Measurements from ENCODE around the gene MARCHF10.

MARCHF10 gene

DNA sequence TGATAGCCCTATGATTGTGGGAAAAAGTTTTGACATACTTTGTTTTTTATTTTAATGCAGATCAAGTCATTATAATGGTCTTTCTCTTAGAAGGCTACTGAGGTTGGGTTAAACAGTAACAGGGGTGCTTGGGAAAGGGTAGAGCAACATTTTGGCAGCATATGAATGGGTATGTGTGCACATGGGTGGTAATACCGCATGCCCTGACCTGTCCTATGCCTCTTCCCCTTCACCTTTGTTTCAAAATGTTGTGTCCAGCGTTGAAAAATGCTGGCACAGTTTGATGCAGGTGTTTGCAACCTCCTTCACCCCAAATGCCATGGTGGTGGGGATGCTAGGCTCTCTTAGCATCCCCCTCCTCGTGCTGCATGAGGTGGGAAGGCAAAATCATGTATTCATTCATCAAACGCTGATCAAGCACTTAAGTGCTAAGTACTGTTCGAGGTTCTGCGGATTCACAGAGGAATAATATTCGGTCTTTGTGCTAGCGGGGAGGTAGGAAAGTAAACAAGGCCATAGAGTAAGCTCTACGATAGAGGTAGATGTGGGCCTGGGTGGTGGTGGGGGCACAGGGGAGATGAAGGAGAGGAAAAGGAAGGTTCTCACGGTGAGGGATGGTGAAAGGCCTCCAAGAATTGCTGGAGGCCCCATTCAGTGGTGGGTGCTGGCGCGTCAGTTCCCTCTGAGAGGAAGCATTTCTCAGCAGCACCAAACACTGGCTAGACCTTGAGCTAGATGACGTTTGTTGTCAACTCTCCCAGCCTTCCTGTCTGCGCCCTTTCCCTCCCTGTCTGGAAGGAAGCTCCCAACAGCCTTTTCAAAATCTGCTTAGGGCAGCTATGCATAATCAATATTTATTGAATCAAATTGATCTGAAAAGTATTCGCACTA, 13.3 kb upstream of the MARCHF10 start:
- DNase-seq, result no peak

DNA sequence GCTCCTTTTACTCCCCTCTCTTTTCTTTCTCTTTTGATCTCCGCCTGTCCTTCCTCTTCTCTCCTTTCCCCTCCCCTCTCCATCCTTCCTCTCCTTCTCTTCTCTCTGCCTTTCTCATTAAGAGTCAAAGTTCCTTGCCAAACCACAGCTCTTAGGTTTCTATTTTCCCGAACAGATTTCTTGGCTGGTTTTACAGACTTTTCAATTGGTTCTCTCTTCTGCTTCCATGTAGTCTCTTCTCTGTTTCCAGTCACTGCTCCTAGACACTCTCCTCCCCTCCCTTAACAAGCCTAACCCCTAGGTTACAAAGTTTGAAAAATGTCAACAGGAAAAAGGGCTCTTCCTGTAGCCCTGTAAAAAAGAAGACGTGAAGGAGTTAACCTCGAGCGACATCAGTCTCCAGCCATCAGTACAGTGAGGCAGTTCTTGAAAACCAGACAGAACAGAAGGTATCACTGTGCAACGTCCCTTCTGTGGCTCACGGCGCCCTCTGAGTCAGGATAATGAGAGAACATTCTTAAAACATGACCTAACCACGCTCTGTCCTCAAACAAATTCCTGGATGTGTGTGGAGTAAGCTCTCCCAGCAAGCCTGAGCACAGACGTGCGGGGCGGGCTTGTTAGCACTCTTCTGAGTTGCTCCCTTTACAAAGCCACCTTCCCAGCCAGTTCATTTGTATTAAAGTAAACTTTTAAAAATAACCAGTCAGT, 11.6 kb upstream of the MARCHF10 start:
- no peak for DNase-seq

DNA sequence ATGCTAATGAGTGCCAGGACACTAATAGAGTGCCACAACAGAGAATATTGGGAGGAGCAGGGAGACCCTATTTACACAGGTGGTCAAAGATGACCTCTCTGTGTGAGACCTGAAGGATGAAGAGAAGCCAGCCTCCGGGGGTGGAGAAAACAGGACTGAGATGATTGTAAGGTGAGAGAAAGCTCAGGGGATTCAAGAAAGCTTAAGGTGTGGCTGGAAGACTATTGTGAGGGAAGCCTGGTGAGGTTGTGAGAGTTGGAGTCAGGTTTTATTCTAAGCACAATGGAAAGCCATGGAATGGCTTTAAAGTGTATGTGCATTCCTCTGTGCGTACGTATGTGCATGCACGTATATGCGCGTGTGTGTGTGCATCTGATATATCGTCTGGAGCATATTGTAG, 10.4 kb upstream of the MARCHF10 start:
- no peak for DNase-seq

DNA sequence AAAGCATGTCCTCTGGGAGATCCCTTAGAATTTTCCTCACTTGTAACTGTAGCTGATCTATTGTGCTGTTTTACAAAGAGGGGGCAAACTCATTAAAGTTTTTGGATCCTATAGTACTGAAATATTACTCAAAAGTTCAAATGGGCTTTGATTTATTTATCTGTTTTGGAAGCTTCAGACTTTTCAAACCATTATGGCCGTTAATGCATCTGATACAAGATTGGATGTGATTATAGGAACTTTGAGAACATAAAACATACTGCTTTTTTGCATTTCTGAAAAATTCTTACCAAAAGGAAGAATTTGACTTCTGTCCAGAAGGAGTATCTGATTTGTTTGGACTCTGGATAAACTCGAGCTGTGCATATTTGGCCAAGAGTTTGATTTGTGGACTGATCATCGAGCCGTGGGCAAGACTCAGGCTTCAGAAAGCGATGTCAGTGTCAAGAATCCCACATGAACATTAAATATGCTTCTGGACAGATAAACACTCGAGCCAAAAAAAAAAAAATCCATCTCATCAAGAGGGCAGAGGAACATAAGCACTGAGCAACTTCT, 8.2 kb upstream of the MARCHF10 start:
- no peak for DNase-seq

DNA sequence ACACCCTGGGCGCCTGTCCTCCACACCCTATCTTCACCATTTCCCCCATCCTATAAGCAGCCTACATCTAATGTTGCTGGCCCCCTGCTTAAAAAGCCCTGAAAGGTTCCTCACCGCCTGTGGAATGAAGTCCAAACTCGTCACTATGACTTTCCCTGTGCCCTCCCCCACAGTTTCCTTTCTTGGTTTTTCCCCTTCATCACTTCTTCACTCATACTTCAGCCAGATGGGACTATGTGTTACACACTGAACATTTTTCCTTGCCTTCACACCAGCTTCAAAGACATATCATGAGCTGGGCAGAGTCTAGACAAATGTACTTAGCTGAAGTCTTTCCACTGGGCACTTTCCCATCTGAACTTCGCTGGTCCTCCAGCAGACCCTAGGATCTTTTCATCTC, 1.5 kb upstream of the MARCHF10 start:
- no peak for DNase-seq

DNA sequence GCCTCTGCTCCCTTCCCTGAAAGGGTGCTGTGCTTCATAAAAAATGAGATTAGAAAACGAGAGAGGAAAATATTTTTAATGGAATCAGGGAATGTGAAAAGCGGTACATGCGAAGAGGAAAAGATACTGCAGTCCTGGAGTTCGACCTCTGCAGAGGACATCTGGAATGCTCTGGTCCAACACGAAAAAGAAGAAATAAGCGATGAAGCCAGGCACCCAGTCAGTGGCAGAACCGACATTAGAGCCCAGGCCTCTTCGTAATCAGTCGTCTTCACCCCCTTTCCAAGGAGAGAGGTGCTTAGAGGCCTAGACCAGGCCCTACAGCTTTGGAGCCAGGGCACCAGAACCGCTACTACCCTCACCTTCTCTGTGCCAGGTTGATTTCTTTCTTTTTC, 459 bp upstream of the MARCHF10 start:
- DNase-seq, result no peak

DNA sequence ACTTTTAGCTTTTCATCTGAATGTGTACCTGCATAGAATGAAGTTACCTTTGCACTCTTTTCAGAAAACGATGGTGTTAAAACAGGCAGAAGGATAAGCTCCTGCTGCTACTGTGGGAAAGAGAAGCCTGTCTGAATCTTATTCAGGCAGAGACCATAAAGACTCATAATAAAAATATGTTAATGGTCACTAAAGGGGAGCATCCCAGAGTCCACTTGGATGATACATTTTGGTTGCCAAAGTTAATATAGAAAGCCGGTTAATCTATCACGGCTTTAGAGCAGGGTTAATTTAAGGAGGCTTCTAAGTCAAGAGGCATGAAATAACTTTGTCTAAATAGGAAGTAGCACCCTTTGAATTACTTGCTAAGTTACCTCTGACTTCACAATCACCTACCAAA, 2.9 kb downstream of the MARCHF10 start:
- DNase-seq, result no peak

DNA sequence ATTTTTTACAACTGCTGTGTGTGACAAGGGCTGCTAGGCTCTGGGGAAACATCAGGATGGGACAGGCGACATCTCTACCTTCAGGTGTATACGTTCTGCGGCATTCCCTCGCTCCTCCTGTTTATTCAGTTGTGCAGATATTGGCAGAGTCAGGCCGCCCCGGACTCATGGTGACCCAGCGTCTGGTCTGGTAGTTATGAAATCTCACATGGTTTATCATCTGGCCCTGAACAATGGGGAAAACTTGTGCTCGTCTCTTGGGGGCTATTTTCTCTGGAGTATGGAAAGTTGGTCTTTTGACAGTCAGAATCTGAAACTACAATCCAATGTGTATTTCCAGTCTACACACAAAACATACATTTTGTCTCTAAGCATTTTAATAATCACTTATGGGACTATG, 3.3 kb downstream of the MARCHF10 start:
- DNase-seq, result no peak

DNA sequence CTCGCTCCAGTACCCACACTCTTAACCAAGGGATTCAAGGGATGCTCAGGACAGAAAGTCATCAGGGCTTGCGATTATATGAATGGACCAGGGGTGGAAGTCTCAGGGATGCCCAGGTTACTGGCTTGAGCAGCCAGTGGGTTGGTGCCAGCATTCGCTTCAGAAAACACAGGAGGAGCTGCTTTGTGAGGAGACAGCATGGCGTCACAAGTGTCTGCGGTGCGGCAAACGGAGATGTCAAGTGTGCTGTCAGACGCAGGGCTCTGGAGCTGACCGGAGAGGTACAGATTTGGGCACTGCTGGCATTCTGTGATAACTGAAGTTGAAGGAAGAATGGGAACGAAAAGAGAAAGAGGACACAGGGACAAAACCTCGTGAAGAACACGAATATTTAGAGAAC, 4.1 kb downstream of the MARCHF10 start:
- DNase-seq, result no peak

DNA sequence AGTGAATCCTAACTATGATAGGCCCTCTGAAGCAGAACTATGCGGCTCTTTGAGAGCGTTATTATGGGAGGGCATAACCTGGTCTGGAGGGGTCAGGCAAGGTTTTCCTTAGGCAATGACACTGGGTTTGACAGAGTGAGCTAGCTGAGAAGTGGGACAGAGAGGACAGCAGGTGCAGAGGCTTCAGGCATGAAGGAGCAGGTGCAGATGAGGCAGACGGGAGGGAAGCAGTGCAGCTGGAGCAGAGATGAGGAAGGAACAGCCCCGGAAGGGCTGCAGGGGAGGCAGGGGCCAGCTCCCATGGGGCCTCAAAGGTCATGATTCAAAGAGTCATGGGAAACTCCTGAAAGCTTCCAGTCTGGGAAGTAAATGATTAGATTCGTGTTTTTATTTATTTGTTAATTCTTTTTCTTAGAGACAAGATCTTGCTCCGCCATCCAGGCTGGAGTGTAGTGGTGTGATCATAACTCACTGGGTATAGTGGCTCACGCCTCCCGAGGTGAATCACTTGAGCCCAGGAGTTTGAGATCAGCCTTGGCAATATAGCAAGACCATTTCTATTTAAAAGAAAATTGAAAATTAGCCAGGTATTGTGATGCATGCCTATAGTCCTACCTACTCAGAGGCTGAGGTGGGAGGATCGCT, 5.4 kb downstream of the MARCHF10 start:
- peak; percentile 29 for DNase-seq

DNA sequence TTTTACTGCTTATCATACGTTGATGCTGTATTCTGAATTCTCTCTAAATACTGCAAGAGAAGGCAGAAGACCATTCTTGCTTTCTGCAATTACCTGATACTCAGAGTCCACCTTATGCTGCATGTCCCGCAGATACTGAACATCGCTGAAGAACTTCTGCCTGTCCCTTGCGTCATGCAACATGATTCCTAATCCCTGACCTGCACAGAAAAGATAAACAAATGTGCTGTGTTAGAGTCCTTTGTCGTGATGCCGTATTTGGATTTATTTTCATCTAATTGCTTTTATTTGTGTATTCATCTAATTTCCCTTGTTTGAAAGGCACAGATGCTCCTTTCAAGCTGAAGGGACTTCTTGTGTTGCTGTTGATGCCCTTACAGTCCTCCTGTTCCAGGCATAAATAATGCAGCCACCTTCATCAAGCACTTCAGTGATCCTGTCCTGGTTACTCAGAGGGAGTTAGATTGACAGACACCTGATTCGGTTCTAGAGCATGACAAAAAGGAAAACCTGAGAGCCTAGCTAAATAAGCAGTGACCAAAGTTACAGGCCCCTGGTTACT, 6.5 kb downstream of the MARCHF10 start:
- DNase-seq, result peak; percentile 28

DNA sequence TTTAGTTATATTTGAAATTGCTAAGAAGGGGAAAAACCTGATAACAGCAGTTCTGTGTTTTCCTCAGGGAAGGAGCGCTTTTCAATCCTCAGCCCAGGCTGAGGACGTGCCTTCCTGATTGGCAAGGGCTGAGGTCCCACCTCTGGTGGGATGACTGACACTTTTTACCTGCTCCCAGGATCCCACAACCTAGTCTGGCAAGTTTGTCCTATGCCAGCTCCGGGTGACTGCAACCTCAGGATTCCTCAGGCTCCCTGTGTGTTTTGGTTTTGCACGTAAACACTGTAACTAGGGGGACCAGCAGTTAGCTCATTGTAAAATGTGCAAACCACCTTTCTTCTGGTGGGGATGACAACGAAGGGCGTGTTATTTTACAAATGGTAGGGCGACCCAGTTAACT, 7.5 kb downstream of the MARCHF10 start:
- DNase-seq, result peak; percentile 23

DNA sequence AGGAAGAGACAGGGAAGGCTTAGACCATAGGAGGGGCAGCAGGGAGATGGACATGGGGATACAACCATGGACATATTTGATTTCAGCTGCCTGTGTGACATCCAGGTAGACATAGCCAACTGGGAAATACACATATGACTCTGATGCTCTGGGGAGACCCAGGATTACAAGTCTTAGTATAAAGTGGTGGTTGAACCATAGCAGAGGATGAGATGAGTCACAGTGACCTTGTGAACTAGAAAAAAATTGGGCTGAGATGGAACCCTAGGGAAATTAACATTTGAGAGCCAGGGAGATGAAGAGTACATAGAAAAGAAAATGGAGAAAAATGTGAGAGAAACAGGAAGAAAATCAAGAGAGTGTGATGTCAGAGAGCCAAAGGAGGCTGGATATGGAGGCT, 10.2 kb downstream of the MARCHF10 start:
- DNase-seq, result no peak

DNA sequence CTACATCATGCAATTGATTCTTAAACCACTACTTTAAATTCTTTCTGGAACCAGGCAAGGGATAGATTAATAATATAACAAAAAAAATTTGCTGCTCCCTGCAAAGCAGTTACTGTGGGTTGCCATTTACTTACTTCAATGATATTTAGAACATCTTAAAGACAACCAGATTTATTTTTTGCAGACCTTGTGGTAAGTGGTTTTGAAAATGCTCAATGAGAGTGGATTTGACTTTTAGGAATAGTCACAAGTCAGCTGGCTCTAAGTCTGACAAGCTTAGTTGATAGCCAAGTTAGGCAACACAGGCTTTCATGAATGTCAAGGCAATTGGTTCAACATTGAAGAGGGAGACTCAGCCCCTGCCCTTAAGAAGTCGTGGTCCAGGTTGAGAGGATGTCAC, 11.8 kb downstream of the MARCHF10 start:
- no peak for DNase-seq

DNA sequence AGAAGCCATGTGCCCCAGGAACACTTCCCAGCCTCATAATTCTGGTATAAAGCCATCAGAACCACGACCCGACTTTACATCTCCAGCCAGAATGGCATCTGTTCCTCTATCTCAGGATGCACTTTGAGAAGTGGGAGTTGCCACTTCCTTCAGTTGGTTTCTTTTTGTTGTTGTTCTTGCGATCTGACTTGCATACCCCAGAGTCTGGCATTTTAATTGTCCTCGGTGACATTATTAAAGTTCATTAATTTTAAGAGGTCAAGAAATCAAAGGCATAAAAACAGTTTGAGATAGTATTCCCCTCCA, 13.5 kb downstream of the MARCHF10 start:
- DNase-seq, result no peak

DNA sequence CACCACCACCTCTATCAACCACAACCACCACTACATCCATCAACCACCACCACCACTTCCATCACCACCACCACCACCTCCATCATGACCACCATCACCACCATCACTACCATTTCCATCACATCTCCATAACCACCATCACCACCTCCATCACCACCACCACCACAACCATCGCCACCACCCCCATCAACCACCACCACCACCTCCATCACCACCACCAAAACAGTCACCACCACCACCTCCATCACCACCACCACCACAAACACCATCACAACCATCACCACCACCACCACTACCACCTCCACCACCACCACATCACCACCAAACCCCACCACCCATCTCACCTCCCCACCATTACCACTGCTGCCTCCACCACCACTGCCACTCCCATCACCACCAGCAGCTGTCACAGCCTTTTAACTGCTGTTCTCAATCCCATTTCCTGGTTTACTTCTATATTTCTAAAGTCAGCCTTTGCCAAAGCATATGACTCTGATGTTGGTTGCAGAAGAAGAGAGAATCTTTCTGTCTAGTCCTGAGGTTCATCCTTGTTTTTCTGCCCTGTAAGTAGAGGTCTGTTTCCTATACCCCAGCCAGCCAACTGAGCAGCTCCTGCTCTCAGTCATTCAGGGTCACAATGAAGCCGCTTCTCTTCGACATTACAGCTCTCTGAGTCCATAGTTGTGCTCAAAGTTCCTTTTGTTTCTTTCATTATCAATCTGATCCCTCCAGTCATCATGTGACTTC, 14.0 kb downstream of the MARCHF10 start:
- DNase-seq, result no peak

DNA sequence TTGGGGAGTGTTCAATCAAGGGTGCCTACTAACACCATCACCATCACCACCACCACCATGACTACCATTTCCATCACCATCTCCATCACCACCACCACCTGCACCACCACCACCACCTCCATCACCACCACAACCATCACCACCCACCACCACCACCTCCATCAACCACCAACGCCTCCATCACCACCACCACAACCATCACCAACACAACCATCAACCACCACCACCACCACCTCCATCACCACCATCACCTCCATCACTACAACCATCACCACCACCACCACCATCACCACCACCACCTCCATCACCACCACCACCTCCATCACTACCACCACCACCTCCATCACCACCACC, 15.7 kb downstream of the MARCHF10 start:
- DNase-seq, result no peak

DNA sequence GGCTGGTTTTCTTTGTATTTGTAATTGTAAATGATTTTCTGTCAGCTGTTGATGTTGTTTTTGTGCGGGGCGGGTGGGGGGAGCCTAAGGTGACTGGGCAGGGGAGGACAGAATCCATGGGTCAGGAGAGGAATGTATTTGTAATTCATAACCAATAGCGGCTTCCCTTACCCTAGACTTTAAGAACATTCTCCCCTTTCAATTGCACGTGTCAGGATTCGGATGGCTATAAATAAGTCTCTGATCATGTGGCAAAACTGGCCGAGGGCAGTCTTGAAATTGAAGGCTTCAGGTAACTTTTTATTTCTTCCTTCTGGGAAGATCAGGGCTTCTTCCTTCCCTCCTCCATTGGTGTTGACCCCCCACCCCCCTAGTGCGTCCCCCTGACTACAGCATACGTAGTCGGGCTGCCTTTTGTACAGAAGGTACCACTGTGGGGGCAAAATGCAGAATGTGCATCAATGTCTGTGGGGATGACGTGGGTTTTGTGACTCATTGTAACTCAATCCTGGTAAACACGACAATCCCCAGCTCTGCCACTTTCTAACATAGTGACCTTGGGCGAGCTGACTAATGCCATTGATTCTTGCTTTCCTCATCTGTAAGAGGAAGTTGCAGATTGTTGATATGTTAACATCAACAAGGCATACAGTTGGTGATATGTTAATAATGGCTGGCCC, 16.2 kb downstream of the MARCHF10 start:
- peak; percentile 38 for DNase-seq

DNA sequence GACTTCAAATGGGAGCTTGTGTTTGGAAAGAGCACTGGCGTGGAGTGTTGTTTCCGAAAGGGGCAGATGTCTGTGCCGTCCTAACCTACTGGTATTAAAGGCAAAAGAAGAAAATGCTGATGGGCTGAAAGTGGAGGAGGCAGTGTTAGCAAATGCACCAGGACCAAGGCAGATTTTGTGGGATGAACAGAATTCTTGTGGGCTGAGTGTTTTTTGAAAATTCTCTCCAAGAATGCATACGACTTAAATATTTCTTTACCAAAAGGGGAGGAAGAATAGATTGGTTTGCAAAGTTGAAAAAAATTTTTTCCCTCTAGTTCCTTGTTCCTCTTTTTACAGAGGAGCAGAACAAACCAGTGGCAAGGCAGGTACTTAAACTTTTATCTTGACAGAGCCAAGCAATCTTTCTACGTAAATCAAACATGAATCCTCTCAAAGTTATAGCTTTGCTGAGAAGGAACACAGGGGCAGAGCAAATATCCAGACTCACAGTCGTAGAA, 16.8 kb downstream of the MARCHF10 start:
- no peak for DNase-seq

DNA sequence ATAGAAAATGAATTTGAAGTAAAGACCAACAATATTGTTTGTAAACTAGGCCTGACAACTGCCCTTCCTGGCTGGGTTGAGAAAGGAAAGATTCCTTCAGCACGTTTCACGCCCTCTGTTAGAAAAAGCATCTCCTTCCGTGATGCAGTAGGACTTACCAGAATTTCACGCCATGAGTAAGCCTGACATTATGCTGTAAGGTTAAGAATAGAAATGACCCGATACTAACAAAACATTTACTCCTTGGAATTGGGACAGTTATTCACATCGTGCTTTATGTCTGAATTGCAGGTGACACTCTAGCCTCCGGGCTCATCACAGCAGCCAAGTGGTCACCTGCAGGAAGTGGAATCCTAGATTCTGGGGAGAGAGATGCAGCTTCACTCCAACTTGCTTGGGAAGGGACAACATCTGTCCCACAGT, 17.5 kb downstream of the MARCHF10 start:
- peak; percentile 19 for DNase-seq

DNA sequence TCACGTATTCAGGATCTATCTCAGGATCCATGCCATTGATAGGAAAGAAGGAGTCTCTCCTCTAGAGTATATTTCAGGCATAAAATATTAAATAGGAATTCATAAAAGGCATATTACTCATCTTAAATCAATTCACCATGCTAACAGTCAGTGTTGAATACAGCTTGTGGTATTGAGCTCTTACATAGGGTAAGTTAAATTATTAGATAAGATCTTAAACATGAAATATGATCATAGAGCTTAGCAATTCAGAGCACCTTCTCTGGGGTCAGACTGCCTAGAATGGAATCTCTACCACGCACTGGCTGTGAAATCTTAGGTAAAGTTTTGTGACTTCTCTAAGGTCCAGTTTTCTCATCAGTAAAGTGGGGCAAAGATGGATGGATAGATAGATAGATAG, 20.7 kb downstream of the MARCHF10 start:
- DNase-seq, result no peak

DNA sequence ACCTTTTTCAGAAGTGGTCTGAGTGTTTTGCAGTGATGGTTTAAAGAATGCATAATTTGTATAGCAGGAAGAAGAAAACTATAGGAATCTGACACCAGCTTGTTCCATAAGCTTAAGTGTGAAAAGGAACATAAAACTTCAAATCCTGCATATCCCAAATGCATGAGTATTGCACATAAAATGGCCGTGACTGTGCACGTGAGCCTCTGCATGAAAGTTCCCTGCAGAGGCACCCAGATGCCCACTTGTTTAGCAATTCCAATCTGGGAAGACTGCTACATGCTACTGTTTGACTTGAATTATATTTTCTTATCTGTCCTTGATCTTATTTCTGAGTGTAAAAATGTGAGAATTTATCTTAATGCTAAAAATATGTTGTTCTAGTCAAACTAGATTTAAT, 21.5 kb downstream of the MARCHF10 start:
- DNase-seq, result no peak

Measured in DMS153 (cell line).